ENCODE measurements around the gene TGM3.
A peak's percentile ranks its signal among the peaks of the same experiment; 100 is the strongest.

TGM3 gene

GRCh38 chr20:2385496-2385895, 89.7 kb downstream of the TGM3 start:
- POLR2A ChIA-PET, result no interaction called here
- CTCF ChIA-PET, result interaction anchor here (2.4 kb wide), 1 partner anchor 11 kb away, joined by 17 read pairs; no protein-coding TSS in a partner anchor
- TF ChIP-seq CTCF (IDR thresholded peaks at IDR 0.05; ENCODE audit: control extremely low read depth, extremely low read depth, low read depth, missing control alignments), result no peak
- DNase-seq (ENCODE audit: extremely low spot score), result no peak

GRCh38 chr20:2386516-2387179, 90.8 kb downstream of the TGM3 start:
- TF ChIP-seq CTCF (IDR thresholded peaks at IDR 0.05; ENCODE audit: control extremely low read depth, extremely low read depth, low read depth, missing control alignments), result no peak
- POLR2A ChIA-PET, result interaction anchor here (0.5 to 0.6 kb wide), 2 partner anchors 43 to 74 kb away, joined by 3 read pairs; no protein-coding TSS in a partner anchor
- DNase-seq (ENCODE audit: extremely low spot score), result no peak
- CTCF ChIA-PET, result interaction anchor here (0.6 to 3.1 kb wide), 34 partner anchors 9 to 401 kb away, joined by 3 to 29 read pairs (median 4); partner anchors contain the start of gene SNRPB

- POLR2A ChIA-PET, result interaction anchor here (0.5 to 0.6 kb wide), 2 partner anchors 44 to 75 kb away, joined by 3 read pairs; no protein-coding TSS in a partner anchor
- peak; percentile 60 for DNase-seq (ENCODE audit: extremely low spot score)
- CTCF ChIA-PET, result interaction anchor here (0.7 to 3.1 kb wide), 35 partner anchors 9 to 401 kb away, joined by 3 to 29 read pairs (median 4); partner anchors contain the start of gene SNRPB
- peak; percentile 40 for TF ChIP-seq CTCF (IDR thresholded peaks at IDR 0.05; ENCODE audit: control extremely low read depth, extremely low read depth, low read depth, missing control alignments)
Measured at GRCh38 chr20:2387180-2387577, 91.4 kb downstream of the TGM3 start.

GRCh38 chr20:2387580-2387979, 91.8 kb downstream of the TGM3 start:
- POLR2A ChIA-PET, result interaction anchor here (0.5 to 0.6 kb wide), 2 partner anchors 44 to 75 kb away, joined by 3 read pairs; no protein-coding TSS in a partner anchor
- DNase-seq (ENCODE audit: extremely low spot score), result no peak
- CTCF ChIA-PET, result interaction anchor here (0.9 to 3.1 kb wide), 26 partner anchors 9 to 402 kb away, joined by 3 to 29 read pairs (median 4); partner anchors contain the start of gene SNRPB
- no peak for TF ChIP-seq CTCF (IDR thresholded peaks at IDR 0.05; ENCODE audit: control extremely low read depth, extremely low read depth, low read depth, missing control alignments)
